ENCODE data around the gene LSM14B.
"Not testable (repeated sequence)": the region's sequence is repeated elsewhere in the genome, so short reads cannot be mapped to it uniquely, and the experiment has no call there.

Gene LSM14B

GRCh38 chr20:62147528-62147927 lies 25.3 kb downstream of the LSM14B start:
- DNase-seq = no peak

DNA sequence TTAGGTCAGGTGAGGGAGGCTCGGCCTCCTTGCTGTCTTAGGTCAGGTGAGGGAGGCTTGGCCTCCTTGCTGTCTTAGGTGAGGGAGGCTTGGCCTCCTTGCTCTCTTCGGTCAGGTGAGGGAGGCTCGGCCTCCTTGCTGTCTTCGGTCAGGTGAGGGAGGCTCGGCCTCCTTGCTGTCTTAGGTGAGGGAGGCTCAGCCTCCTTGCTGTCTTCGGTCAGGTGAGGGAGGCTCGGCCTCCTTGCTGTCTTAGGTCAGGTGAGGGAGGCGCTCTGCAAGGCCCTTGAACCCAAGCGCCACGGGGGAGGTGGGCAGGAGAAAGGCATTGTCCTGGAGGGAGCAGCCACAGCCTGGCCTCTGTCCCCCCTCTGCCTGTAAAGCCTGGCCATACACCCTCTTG lies 26.1 kb downstream of the LSM14B start:
- DNase-seq = not testable (repeated sequence)

GRCh38 chr20:62148908-62149314 lies 26.6 kb downstream of the LSM14B start:
- no peak for DNase-seq

DNA sequence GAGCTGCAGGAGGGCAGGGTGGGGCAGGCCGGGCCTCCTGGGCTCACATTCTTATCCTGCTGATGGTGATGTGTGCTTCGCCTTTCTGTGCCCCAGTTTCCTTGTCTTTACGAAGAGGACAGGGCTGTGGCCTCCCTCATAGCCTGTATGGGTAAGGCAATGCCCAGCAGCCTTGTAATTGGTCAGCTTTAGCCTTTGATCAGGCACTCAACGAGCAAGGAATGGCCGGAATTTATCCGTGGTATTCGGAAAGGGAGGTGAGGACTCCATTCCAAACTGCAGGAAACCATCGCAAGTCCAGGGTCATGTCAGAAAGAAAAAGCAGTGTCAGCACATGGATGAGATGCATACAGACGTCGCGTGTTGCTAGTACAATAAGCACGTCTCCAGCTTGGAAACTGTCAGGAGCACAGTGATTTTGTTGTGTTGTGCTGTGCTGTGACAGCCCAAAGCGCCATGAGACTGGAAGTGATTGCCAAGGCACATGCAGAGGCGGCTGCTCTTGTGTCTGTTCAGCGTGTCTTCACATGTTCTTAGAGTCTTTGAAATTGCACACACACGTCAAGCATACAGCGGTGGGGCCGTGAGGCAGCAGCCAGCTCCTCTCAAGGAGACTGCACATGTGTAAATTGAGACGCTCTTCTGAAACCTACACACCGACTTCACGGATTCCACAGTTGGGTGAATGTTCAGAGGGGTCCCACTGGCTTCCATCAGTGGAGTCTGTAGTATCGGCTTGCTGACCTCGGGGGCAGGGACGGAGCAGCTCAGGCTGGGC lies 27.4 kb downstream of the LSM14B start:
- DNase-seq = no peak

DNA sequence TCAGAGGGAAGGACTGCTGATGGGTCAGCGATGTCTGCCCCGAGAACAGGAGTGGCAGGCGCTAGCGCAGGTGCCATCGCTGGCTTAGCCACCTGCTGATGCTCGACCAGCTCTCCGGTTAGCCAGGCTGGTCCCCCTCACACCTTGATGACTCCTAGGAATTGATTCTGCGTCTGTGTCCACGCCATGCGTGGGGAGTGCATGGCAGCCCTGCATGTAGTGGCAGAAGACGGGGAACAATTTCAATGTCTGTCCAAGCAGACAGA lies 28.0 kb downstream of the LSM14B start:
- no peak for DNase-seq

- no peak for DNase-seq
Observed at GRCh38 chr20:62151225-62151624, 28.9 kb downstream of the LSM14B start.

- no peak for DNase-seq
Observed at GRCh38 chr20:62151835-62152364, 29.6 kb downstream of the LSM14B start.

GRCh38 chr20:62155428-62156253 lies 33.4 kb downstream of the LSM14B start:
- no peak for DNase-seq

- no peak for DNase-seq
Observed at GRCh38 chr20:62156254-62156556, 33.9 kb downstream of the LSM14B start.

- DNase-seq = peak; percentile 57
Observed at GRCh38 chr20:62156592-62157386, 34.5 kb downstream of the LSM14B start.

GRCh38 chr20:62157387-62158087 lies 35.3 kb downstream of the LSM14B start:
- DNase-seq = no peak

- DNase-seq = no peak
Observed at GRCh38 chr20:62158088-62158400, 35.8 kb downstream of the LSM14B start.

GRCh38 chr20:62158541-62158940 lies 36.3 kb downstream of the LSM14B start:
- no peak for DNase-seq

- no peak for DNase-seq
Observed at GRCh38 chr20:62159052-62159451, 36.8 kb downstream of the LSM14B start.

DNA sequence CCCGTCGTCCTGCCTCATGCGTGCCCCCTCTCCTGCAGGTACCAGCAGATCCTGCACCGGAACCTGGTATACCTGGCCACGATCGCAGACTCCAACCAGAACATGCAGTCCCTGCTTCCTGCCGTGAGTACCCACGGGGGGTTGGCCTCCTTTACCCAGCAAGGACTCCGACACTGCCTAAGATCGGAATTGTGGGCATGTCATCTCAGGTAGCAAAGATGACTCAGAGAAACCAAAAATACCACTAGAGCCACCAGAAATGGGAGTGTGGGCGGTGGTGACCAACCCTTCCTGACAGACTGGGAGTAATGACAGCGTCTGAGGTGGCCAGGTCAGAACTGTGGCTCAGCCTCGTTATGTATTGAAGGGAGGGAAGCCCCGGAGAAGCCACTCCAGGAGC lies 37.6 kb downstream of the LSM14B start:
- DNase-seq = no peak

GRCh38 chr20:62160253-62160652 lies 38.0 kb downstream of the LSM14B start:
- DNase-seq = no peak

DNA sequence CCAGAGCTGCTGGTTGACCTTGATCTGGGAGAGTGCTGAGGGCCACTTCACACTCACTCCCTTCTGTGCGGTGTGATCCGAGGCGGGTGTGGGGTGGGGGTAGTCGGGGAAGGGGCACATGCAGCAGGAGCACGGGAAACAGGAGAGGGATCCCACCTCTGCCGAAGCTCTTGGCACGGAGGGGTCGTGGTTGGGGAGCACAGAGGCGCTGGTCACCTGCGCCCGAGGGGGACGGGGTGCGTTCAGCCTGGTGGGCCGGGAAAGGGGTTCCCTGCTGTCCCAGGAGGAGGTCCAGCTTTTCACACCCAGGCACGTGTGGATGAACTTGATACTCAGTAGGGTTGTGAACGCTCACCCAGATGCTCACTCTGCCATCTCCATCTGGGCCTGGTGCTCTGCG lies 38.6 kb downstream of the LSM14B start:
- DNase-seq = no peak

GRCh38 chr20:62161347-62161746 lies 39.1 kb downstream of the LSM14B start:
- DNase-seq = no peak

DNA sequence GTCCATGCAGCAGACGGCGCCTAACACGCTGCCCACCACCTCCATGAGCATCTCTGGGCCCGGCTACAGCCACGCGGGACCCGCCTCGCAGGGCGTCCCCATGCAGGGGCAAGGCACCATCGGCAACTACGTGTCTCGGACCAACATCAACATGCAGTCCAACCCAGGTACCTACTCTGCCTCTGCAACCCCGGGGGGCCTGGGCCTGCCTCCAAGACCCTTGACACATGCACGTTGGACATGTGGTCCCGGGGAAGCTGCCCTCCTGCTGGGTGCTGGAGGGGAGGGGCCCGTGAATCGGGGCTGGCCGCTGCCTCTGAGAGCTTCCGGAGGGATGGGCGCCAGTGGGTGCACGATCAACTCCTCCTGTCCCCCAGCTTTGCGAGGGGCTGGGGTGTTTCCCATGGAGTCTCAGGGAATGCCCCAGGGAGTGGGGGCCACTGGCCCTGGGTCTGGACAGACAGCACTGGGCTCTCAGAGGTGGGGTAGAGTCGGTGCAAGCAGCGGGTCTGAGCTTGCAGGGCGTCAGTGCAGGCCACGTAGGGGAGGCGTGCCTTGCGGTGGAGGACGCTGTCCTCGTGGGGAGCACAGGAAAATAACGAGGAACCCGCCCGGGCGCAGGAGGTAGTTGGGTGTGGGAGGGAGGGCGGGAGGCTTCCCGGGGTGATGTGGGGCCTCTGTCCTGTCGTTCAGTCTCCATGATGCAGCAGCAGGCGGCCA lies 40.6 kb downstream of the LSM14B start:
- DNase-seq = no peak

DNA sequence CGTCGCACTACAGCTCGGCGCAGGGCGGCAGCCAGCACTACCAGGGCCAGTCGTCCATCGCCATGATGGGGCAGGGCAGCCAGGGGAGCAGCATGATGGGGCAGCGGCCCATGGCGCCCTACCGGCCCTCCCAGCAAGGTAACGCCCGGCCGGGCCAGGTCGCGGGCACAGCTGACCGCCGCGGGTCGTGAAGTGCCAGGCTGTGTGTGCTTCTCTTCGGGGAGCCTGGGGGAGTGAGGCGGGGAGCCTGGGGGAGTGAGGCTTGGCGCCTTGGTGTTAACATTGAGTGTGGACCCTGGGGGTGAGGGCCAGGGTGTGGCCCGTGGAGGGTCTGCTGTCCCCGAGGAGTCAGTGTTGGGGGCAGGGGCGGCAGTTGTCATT lies 41.2 kb downstream of the LSM14B start:
- DNase-seq = no peak

- DNase-seq = no peak
Observed at GRCh38 chr20:62163986-62164762, 41.9 kb downstream of the LSM14B start.
